ENCODE results near the gene B4GALT5.

B4GALT5 gene

GRCh38 chr20:49665796-49666195 is 47.9 kb downstream of the B4GALT5 start:
- H3K4me3 ChIP-seq = no peak overlapping the region
- no peak overlapping the region for H3K27ac ChIP-seq

- Histone ChIP-seq H3K27ac (no peak overlapping the region), H3K4me3 (no peak overlapping the region)
Observed at GRCh38 chr20:49664612-49665313, 48.9 kb downstream of the B4GALT5 start.

GRCh38 chr20:49663112-49663511 is 50.6 kb downstream of the B4GALT5 start:
- Histone ChIP-seq H3K27ac (no peak overlapping the region), H3K4me3 (no peak overlapping the region)

GRCh38 chr20:49661560-49662329 is 51.9 kb downstream of the B4GALT5 start:
- Histone ChIP-seq H3K27ac (peak overlapping the region in 1 of 21 experiments; percentile 39), H3K4me3 (no peak overlapping the region)

GRCh38 chr20:49660912-49661311 is 52.8 kb downstream of the B4GALT5 start:
- H3K27ac ChIP-seq = no peak overlapping the region
- H3K4me3 ChIP-seq = no peak overlapping the region

- H3K27ac ChIP-seq = peak overlapping the region in 3 of 21 experiments; percentile 28 to 66 (median 37)
Observed at GRCh38 chr20:49659056-49659455, 54.6 kb downstream of the B4GALT5 start.

GRCh38 chr20:49658508-49658907 is 55.2 kb downstream of the B4GALT5 start:
- H3K4me3 ChIP-seq = no peak overlapping the region
- H3K27ac ChIP-seq = peak overlapping the region in 3 of 21 experiments; percentile 20 to 66 (median 28)

More at GRCh38 chr20:49659056-49659455, 54.6 kb downstream of the B4GALT5 start:
- no peak overlapping the region for H3K4me3 ChIP-seq

GRCh38 chr20:49657118-49657901 is 56.4 kb downstream of the B4GALT5 start:
- Histone ChIP-seq H3K27ac (peak overlapping the region in 6 of 21 experiments; percentile 11 to 79 (median 34)), H3K4me3 (no peak overlapping the region)

- peak overlapping the region in 3 of 21 experiments; percentile 13 to 79 (median 26) for H3K27ac ChIP-seq
- no peak overlapping the region for H3K4me3 ChIP-seq
Observed at GRCh38 chr20:49656304-49656703, 57.4 kb downstream of the B4GALT5 start.

- H3K4me3 ChIP-seq = no peak overlapping the region
- no peak overlapping the region for H3K27ac ChIP-seq
Observed at GRCh38 chr20:49653925-49654434, 59.7 kb downstream of the B4GALT5 start.

- Histone ChIP-seq H3K27ac (no peak overlapping the region), H3K4me3 (no peak overlapping the region)
Observed at GRCh38 chr20:49649672-49650071, 64.0 kb downstream of the B4GALT5 start.

- Histone ChIP-seq H3K27ac (no peak overlapping the region), H3K4me3 (no peak overlapping the region)
Observed at GRCh38 chr20:49647550-49647949, 66.1 kb downstream of the B4GALT5 start.

- Histone ChIP-seq H3K4me3 (no peak overlapping the region), H3K27ac (no peak overlapping the region)
Observed at GRCh38 chr20:49646528-49646927, 67.2 kb downstream of the B4GALT5 start.

- Histone ChIP-seq H3K4me3 (no peak overlapping the region), H3K27ac (no peak overlapping the region)
Observed at GRCh38 chr20:49646126-49646525, 67.6 kb downstream of the B4GALT5 start.

GRCh38 chr20:49644980-49645565 is 68.6 kb downstream of the B4GALT5 start:
- Histone ChIP-seq H3K27ac (no peak overlapping the region), H3K4me3 (no peak overlapping the region)

- Histone ChIP-seq H3K4me3 (no peak overlapping the region), H3K27ac (no peak overlapping the region)
Observed at GRCh38 chr20:49642816-49643215, 70.9 kb downstream of the B4GALT5 start.

- no peak overlapping the region for H3K4me3 ChIP-seq
- H3K27ac ChIP-seq = peak overlapping the region in 4 of 21 experiments; percentile 12 to 45 (median 24)
Observed at GRCh38 chr20:49641683-49642656, 71.7 kb downstream of the B4GALT5 start.

- Histone ChIP-seq H3K27ac (no peak overlapping the region), H3K4me3 (no peak overlapping the region)
Observed at GRCh38 chr20:49637046-49637637, 76.5 kb downstream of the B4GALT5 start.
